Activated CD4-positive, alpha-beta T cell treated with anti-CD3 and anti-CD28 coated beads, Interleukin-2, Interleukin-6, amounts not matched to agents 100 ng/mL and 50 ng/mL, durations not matched to agents 16 hours and 8 hours (primary cell): Measurements from ENCODE around the gene PGP.
A peak's percentile ranks its signal among the peaks of the same experiment; 100 is the strongest.

ENCODE experiments used
- DNase-seq: peaks from one replicate; pipeline ENCODE4 v3.0.0-alpha.2; 2020

The PGP gene

DNA sequence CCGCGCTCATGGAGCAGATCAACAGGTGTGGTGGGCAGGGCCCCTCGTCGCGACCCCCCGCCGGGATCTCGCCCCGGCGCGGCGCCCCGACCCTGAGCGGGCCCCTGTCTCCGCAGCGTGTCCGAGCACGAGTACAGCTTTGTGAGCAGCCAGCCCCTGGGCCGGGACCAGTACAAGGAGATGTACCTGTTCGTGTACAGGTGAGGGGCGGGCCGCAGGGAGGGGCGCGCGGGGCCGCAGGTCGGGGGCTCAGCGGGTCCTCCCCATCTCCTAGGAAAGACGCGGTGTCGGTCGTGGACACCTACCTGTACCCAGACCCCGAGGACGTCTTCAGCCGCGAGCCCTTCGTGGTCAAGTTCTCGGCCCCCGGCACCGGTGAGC, 22.5 kb upstream of the PGP start:
- DNase-seq = no peak

DNA sequence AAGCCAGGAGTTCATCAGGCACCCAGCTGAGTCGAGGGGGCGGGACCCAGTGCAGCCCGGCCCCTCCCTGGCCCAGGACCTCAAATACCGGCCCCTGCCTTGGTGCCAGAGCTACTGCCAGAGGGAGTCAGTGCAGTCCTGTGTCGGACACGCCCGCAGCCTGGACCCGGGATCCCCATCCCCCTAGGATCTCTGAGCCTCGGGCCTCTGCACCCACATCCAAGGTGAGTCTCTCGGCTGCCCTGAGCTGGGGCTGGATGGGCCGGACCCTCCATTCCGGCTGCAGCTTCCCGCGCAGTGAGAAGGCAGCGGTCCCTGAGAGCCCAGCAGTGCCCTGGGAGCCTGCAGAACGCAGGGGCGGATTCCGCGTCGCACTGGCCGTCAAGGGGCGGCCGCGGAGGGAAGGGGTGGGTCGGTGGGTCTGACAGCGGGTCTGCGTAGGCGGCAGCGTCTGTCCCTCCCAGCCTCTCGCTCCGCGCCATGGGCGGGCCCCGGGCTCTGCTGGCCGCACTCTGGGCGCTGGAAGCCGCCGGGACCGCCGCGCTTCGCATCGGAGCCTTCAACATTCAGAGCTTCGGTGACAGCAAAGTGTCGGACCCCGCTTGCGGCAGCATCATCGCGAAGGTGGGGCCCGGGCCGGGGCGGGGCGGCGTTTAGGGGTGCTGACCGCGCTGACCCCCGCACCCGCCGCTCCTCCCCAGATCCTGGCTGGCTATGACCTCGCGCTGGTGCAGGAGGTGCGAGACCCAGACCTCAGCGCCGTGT, 21.9 kb upstream of the PGP start, which contains the start of gene DNASE1L2:
Gene DNASE1L2 (plus strand): TSS at position 108 of the 765 bp plus-strand sequence. CDS start 373 bp downstream, at position 481.
- DNase-seq = no peak

DNA sequence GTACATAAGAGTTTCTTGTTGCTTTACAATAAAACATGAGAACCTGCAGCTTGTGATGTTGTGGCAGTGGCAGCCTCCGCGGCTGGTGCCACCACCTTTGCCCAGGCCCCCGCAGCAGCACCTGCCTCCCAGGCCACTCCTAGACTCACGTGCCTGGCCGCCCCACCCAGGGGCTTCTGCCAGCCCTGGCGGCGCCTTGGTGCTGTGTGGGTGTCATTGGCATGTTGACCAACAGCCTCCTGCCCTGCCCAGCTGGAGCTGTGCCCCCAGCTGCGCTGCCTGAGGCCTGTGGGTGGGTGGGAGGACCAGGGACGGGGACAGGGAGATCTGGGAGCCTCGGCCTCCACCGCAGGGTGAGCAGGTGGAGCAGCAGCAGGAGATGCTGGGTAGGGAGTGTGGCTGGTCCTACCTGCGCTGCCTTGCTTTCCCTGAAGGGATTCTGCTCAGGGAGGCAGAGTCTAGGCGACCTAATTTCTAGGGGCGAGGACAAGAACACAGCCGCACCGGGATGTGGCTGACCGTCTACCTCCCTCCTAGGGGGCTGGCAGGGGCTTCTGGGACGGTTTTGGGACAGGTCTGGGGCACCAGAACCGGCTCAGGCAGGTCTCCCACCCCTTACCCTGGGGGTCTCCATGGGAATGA, 21.2 kb upstream of the PGP start:
- no peak for DNase-seq

GRCh38 chr16:2235234-2235651, 20.6 kb upstream of the PGP start:
- no peak for DNase-seq

DNA sequence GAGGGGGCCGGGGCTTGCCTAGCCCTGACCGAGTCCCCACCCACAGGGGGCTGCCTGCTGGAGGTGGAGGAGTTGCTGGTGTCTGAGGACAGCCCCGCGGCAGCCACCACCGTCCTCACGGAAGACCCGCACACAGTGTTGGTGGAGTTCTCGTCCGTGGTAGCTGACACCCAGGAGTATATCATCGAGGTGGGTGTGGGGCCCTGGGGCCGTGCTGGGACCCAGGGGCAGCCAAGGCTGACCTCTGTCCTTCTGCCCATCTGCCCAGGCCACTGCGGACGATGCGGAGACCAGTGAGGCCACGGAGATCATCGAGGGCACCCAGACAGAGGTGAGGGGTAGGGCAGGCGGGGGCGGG, 20.2 kb upstream of the PGP start:
- no peak for DNase-seq

- no peak for DNase-seq
These were observed 19.5 kb upstream of the PGP start for GRCh38 chr16:2233872-2234812.

DNA sequence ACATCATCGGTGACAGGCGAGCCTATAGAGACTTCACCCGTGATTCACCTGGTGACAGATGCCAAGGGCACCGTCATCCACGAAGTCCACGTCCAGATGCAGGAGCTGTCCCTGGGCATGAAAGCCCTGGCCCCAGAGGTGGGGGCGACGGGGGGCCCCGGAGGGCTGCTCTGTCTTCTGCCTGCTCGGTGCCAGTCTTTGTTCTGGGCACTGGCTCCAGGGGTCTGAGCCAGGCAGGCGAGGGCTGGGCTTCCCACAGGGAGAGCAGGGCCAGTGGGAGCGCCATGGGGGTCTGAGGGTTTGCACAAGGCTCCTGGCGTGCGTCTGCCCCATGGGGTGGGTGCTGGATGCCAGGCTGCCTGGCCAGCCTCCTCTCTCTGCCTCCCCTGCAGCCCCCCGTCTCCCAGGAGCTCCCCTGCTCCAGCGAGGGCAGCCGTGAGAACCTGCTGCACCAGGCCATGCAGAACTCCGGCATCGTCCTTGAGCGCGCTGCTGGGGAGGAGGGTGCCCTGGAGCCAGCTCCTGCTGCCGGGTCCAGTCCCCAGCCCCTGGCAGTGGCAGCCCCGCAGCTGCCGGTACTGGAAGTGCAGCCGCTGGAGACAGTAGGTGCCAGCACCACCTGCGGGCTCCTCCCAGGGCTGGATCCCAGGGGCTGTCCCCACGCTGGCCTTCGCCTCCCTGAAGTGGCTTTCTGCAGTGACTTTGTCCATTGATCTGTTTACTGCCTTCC, 18.6 kb upstream of the PGP start:
- no peak for DNase-seq

GRCh38 chr16:2232094-2232990, 17.7 kb upstream of the PGP start:
- no peak for DNase-seq

GRCh38 chr16:2231016-2231931, 16.6 kb upstream of the PGP start:
- no peak for DNase-seq

DNA sequence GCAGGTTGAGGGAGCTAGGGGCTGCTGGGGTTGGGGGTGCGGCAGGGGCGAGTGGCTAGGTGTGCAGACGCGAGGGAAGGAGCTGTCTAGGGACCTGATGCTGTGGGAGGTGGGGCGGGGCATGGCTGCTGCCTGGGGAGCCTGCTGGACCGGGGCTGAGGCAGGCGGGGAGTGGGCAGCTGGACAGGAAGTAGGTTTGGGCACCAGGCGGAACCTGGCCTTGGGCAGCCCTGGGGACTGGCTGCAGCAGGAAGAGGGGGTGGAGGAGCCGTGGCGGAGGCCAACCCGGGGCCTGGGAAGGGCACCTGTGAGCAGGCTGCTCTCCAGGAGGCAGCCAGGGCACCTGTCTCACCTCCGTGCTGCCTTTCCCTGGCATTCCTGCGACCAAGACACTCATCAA, 15.7 kb upstream of the PGP start:
- no peak for DNase-seq

- no peak for DNase-seq
These were observed 15.1 kb upstream of the PGP start for GRCh38 chr16:2229632-2230250.

DNA sequence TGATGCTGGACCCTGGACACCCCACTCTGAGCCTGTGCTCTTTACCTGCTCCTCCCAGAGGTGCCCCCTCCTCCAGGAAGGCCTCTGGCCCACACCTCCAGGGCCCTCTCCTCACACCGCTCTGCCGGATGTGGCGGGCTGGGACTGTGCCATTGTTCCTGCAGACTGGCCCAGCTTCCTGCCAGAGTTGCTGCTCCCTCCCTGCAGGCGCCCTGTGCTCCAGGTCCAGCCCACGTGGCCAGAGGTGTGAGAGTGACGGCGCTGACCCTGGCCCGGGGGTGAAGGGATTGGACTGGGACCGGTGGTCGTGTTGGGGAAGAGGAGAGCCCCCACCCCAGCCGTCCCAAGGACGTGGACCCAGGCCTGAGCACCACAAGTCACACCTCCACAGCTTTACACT, 14.5 kb upstream of the PGP start:
- no peak for DNase-seq

DNA sequence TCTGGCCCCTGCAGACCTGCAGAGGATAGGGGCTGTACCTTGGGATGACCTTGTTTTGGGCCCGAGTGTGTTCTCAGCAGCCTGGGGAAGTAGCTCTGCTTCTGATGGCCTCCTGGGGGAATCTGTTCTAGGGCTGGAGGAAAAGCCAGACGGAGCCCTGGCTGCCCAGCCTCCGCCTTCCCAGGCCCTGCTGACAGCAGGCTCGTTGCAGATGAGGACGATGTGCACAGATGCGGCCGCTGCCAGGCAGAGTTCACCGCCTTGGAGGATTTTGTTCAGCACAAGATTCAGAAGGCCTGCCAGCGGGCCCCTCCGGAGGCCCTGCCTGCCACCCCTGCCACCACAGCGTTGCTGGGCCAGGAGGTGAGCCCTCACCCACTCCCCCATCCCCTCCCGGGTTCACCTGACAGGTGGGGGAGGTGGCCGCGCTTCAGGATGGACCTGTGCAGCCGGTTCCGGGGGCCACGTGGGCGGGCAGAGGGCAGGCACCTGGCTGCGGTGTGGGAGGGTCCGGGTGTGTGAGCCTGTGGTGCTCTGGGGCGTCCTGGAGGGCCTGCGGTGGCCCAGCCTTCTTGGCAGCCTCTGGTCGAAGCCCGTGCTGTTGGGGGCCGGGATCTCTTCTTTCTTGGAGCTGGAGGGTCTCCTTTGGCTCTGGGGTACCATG, 13.7 kb upstream of the PGP start:
- no peak for DNase-seq

DNA sequence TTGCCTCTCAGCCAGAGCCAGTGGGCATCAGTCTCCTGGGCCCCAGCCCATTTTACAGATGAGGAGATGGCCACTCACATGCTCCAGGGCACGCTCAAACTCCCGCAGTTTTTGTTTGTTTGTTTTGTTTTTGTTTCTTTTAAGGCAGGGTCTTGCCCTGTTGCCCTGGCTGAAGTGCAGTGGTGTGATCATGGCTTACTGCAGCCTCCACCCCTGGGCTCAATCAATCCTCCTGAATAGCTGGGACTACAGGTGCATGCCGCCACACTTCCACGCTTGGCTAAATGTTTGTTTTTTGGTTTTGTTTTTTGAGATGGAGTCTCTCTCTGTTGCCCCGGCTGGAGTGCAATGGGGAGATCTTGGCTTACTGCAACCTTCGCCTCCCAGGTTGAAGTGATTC, 12.3 kb upstream of the PGP start:
- DNase-seq = no peak

DNA sequence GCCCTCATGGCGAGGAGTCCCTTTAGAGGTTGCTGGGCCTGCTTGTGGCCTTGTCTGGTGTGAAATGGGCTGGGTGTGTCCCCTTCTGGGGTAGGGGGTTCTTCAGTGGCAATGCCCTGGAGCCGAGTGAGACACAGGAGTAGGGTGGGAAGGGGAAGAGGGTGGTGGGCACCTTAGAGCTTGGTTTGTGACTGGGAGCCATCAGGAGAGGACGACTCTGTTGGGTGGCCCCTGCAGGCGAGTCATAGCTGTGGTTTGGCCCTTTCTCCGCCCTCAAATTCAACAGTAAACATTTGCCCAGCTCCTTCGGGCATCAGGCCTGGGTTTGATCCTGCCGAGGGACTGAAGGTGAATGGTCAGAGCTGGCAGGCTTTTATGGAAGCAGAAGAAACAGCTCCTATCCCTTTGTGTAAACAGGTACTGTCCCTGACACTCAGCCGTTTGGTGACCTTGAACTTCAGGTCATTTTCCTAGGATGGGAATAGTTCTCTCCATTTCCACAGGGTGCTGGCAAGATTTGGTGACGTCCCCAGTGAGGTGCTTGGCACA, 11.7 kb upstream of the PGP start:
- no peak for DNase-seq

- no peak for DNase-seq
These were observed 9.4 kb upstream of the PGP start for GRCh38 chr16:2223942-2224486.

GRCh38 chr16:2223221-2223941, 8.7 kb upstream of the PGP start, which contains the start of gene E4F1:
TSS of gene E4F1 (plus strand) at chr16:2223591. CDS start at chr16:2223614, 23 bp downstream.
- DNase-seq = peak; percentile 100

DNA sequence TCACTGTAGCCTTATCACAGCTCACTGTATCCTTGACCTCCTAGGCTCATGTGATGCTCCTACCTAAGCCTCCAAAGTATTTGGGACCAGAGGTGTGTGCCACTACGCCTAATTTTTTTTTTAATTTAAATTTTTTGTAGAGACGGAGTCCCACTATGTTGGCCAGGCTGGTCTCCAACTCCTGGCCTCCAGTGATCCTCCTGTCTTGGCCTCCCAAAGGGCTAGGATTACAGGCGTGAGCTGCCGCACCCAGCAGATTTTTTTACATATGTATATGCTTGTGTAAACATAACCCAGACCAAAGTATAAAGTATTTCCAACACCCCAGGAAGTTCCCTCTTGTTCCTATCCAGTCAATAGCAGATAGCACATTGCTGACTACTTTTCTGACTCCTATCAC, 1.7 kb upstream of the PGP start:
- DNase-seq = no peak
